GM23338 (cell line): ENCODE measurements around the gene COL1A2. TPM values are rescaled to one million over a fixed set of nuclear protein-coding genes. Genes with fewer than 3 reads are reported as not detected.

ENCODE experiments used
- ATAC-seq: fragments of 200-7000 bp; cut with Tn5 transposase; 3 replicates; pipeline ENCODE4 v1.9.1; 2020
- DNase-seq: peaks from one replicate; pipeline ENCODE4 v3.0.0-alpha.2; 2015; ENCODE audit warnings: low spot score
- H2AFZ ChIP-seq: fragments of 200-600 bp; sonication (generic); 2 replicates; pipeline ENCODE4 v1.8.0; 2016; ENCODE audit warnings: antibody characterized with exemption, mild to moderate bottlenecking, moderate library complexity
- H3F3A ChIP-seq: fragments of 200-600 bp; sonication (generic); replicated peaks from 2 replicates; pipeline ENCODE4 v1.8.0; 2017; ENCODE audit warnings: antibody characterized with exemption, mixed run types, low read depth
- H3K27ac ChIP-seq: fragments of 200-600 bp; sonication (generic); 2 replicates; pipeline ENCODE4 v1.6.1; 2016; ENCODE audit warnings: low read depth
- H3K27me3 ChIP-seq: fragments of 200-600 bp; sonication (generic); 2 replicates; pipeline ENCODE4 v1.8.0; 2016; ENCODE audit warnings: mild to moderate bottlenecking, mixed run types, moderate library complexity; ENCODE audit not compliant: insufficient read depth
- H3K36me3 ChIP-seq: fragments of 200-600 bp; sonication (generic); 2 replicates; pipeline ENCODE4 v1.8.0; 2016; ENCODE audit warnings: mild to moderate bottlenecking; ENCODE audit not compliant: insufficient read depth
- H3K4me1 ChIP-seq: fragments of 200-600 bp; sonication (generic); 2 replicates; pipeline ENCODE4 v1.8.0; 2016; ENCODE audit warnings: mild to moderate bottlenecking, moderate library complexity; ENCODE audit not compliant: insufficient read depth
- H3K4me2 ChIP-seq: fragments of 200-600 bp; sonication (generic); 2 replicates; pipeline ENCODE4 v1.7.1; 2017; ENCODE audit warnings: mixed run types
- H3K4me3 ChIP-seq: fragments of 200-600 bp; sonication (generic); 2 replicates; pipeline ENCODE4 v1.6.1; 2016; ENCODE audit warnings: mixed run types
- H3K79me2 ChIP-seq: fragments of 200-600 bp; sonication (generic); replicated peaks from 2 replicates; pipeline ENCODE4 v1.8.0; 2017; ENCODE audit warnings: mild to moderate bottlenecking; ENCODE audit not compliant: insufficient read depth
- H3K9me2 ChIP-seq: fragments of 200-600 bp; sonication (generic); 2 replicates; pipeline ENCODE4 v1.8.0; 2017; ENCODE audit not compliant: insufficient read depth
- H4K20me1 ChIP-seq: fragments of 200-600 bp; sonication (generic); replicated peaks from 2 replicates; pipeline ENCODE4 v1.8.0; 2017; ENCODE audit warnings: mild to moderate bottlenecking; ENCODE audit not compliant: insufficient read depth
- H3K27ac Mint-ChIP-seq: 2 replicates; pipeline ENCODE4 v1.8.0; 2020; ENCODE audit warnings: inconsistent platforms, mild to moderate bottlenecking, moderate library complexity, mixed read lengths
- H3K27me3 Mint-ChIP-seq: 3 replicates; pipeline ENCODE4 v1.8.0; 2022; ENCODE audit warnings: low read depth, mild to moderate bottlenecking, moderate library complexity, mixed read lengths, inconsistent platforms; ENCODE audit not compliant: insufficient read depth, poor library complexity
- H3K36me3 Mint-ChIP-seq: 3 replicates; pipeline ENCODE4 v1.8.0; 2021; ENCODE audit warnings: low read depth, mild to moderate bottlenecking, inconsistent platforms, moderate library complexity, mixed read lengths
- H3K4me1 Mint-ChIP-seq: 3 replicates; pipeline ENCODE4 v1.8.0; 2020; ENCODE audit warnings: mild to moderate bottlenecking, inconsistent platforms, mixed read lengths
- H3K4me3 Mint-ChIP-seq: 3 replicates; pipeline ENCODE4 v1.8.0; 2021; ENCODE audit warnings: moderate library complexity, mild to moderate bottlenecking, inconsistent platforms, mixed read lengths
- H3K9me3 Mint-ChIP-seq: 3 replicates; pipeline ENCODE4 v1.8.0; 2020; ENCODE audit warnings: moderate library complexity, mild to moderate bottlenecking, inconsistent platforms, mixed read lengths
- CREB1 ChIP-seq: fragments of 250-450 bp; sonication (Bioruptor Pico); IDR thresholded peaks from 2 replicates; pipeline ENCODE4 v1.5.0; 2020; ENCODE audit warnings: low read depth, mild to moderate bottlenecking, moderate library complexity
- EZH2 ChIP-seq: fragments of 200-600 bp; sonication (generic); IDR thresholded peaks from one replicate; pipeline ENCODE4 v1.8.0; 2017; ENCODE audit warnings: antibody characterized with exemption, mild to moderate bottlenecking, low read depth; ENCODE audit not compliant: unreplicated experiment
- EZH2phosphoT487 ChIP-seq: fragments of 200-600 bp; sonication (generic); IDR thresholded peaks from one replicate; pipeline ENCODE4 v1.8.1; 2018; ENCODE audit warnings: antibody characterized with exemption; ENCODE audit not compliant: unreplicated experiment
- STAT1 ChIP-seq: IDR thresholded peaks from one replicate; pipeline ENCODE4 v1.6.1; 2016; ENCODE audit warnings: antibody characterized with exemption; ENCODE audit not compliant: unreplicated experiment
- ZNF114 ChIP-seq: fragments of 250-450 bp; sonication (Bioruptor Pico); IDR thresholded peaks from 2 replicates; pipeline ENCODE4 v1.5.0; 2020; ENCODE audit warnings: mild to moderate bottlenecking, moderate library complexity
- polyA plus RNA-seq: library from polyadenylated mRNA; unstranded; fragments of >200 nt; fragmentation: Nextera tagmentation; extraction: Ambion mirVana; gene quantifications from 2 replicates; pipeline ENCODE4 v1.2.1, GENCODE V29; 2016
- total RNA-seq: library from RNA; depleted of rRNA; stranded (reverse); fragments of >200 nt; shearing (Covaris generic); gene quantifications from 2 replicates; pipeline ENCODE4 v1.2.3, GENCODE V29; 2014
- TF ChIP-seq, protein P1 (sequence below): IDR thresholded peaks from 2 replicates; pipeline ENCODE4 v1.6.1; 2016; ENCODE audit warnings: antibody characterized with exemption
- TF ChIP-seq, protein P2 (sequence below): fragments of 250-450 bp; sonication (Bioruptor Pico); IDR thresholded peaks from 2 replicates; pipeline ENCODE4 v1.5.0; 2020; ENCODE audit warnings: mild to moderate bottlenecking, moderate library complexity
- TF ChIP-seq, protein P3 (sequence below): IDR thresholded peaks from one replicate; pipeline ENCODE4 v1.6.1; 2018; ENCODE audit warnings: antibody characterized with exemption; ENCODE audit not compliant: unreplicated experiment

COL1A2 gene
- total and polyA plus RNA-seq, 2 experiments from 2014 or later, result 32.0 to 67.0 TPM

DNA sequence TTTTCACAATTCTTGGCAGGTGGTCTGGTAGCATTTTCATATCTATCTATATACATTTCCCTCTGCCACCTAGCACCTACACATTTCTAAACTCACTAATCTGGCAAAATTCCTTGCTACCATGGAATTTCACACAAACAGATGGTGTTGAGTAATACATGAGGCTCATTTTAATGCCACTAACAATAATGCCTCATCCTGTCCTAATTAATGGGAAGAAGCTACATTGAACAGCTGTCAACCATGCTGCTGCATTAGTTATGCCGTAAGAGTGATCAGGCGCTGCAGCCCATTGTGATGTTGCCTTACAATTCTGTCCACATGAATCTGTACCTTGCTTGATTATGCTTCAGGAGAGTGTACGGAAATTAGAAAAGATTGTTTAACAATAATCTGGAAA is 23.2 kb downstream of the COL1A2 start:
- Mint-ChIP-seq H3K27ac (no peak overlapping the region), H3K9me3 (no peaks in the 10 kb centered on the region), H3K36me3 (peaks cover 38% of the 10 kb centered on the region), H3K4me3 (no peak overlapping the region), H3K4me1 (peaks cover 10% of the 10 kb centered on the region; the same call in 2 of the 3 replicates), H3K27me3 (no peaks in the 10 kb centered on the region)
- H3K79me2 ChIP-seq, result no peaks in the 10 kb centered on the region
- no peaks in the 10 kb centered on the region for H3F3A ChIP-seq
- no peaks in the 10 kb centered on the region for H3K9me2 ChIP-seq
- 0 out of 2 replicates have a peak, but pooled peaks cover 5% of the 10 kb centered on the region for H4K20me1 ChIP-seq
- H3K27ac ChIP-seq, result no peak overlapping the region
- TF ChIP-seq, protein P1, sequence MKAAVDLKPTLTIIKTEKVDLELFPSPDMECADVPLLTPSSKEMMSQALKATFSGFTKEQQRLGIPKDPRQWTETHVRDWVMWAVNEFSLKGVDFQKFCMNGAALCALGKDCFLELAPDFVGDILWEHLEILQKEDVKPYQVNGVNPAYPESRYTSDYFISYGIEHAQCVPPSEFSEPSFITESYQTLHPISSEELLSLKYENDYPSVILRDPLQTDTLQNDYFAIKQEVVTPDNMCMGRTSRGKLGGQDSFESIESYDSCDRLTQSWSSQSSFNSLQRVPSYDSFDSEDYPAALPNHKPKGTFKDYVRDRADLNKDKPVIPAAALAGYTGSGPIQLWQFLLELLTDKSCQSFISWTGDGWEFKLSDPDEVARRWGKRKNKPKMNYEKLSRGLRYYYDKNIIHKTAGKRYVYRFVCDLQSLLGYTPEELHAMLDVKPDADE, result no peak
- TF ChIP-seq, protein P2, sequence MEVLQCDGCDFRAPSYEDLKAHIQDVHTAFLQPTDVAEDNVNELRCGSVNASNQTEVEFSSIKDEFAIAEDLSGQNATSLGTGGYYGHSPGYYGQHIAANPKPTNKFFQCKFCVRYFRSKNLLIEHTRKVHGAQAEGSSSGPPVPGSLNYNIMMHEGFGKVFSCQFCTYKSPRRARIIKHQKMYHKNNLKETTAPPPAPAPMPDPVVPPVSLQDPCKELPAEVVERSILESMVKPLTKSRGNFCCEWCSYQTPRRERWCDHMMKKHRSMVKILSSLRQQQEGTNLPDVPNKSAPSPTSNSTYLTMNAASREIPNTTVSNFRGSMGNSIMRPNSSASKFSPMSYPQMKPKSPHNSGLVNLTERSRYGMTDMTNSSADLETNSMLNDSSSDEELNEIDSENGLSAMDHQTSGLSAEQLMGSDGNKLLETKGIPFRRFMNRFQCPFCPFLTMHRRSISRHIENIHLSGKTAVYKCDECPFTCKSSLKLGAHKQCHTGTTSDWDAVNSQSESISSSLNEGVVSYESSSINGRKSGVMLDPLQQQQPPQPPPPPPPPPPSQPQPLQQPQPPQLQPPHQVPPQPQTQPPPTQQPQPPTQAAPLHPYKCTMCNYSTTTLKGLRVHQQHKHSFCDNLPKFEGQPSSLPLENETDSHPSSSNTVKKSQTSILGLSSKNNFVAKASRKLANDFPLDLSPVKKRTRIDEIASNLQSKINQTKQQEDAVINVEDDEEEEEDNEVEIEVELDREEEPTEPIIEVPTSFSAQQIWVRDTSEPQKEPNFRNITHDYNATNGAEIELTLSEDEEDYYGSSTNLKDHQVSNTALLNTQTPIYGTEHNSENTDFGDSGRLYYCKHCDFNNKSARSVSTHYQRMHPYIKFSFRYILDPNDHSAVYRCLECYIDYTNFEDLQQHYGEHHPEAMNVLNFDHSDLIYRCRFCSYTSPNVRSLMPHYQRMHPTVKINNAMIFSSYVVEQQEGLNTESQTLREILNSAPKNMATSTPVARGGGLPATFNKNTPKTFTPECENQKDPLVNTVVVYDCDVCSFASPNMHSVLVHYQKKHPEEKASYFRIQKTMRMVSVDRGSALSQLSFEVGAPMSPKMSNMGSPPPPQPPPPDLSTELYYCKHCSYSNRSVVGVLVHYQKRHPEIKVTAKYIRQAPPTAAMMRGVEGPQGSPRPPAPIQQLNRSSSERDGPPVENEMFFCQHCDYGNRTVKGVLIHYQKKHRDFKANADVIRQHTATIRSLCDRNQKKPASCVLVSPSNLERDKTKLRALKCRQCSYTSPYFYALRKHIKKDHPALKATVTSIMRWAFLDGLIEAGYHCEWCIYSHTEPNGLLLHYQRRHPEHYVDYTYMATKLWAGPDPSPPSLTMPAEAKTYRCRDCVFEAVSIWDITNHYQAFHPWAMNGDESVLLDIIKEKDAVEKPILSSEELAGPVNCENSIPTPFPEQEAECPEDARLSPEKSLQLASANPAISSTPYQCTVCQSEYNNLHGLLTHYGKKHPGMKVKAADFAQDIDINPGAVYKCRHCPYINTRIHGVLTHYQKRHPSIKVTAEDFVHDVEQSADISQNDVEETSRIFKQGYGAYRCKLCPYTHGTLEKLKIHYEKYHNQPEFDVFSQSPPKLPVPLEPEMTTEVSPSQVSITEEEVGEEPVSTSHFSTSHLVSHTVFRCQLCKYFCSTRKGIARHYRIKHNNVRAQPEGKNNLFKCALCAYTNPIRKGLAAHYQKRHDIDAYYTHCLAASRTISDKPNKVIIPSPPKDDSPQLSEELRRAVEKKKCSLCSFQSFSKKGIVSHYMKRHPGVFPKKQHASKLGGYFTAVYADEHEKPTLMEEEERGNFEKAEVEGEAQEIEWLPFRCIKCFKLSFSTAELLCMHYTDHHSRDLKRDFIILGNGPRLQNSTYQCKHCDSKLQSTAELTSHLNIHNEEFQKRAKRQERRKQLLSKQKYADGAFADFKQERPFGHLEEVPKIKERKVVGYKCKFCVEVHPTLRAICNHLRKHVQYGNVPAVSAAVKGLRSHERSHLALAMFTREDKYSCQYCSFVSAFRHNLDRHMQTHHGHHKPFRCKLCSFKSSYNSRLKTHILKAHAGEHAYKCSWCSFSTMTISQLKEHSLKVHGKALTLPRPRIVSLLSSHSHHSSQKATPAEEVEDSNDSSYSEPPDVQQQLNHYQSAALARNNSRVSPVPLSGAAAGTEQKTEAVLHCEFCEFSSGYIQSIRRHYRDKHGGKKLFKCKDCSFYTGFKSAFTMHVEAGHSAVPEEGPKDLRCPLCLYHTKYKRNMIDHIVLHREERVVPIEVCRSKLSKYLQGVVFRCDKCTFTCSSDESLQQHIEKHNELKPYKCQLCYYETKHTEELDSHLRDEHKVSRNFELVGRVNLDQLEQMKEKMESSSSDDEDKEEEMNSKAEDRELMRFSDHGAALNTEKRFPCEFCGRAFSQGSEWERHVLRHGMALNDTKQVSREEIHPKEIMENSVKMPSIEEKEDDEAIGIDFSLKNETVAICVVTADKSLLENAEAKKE, result no peak
- TF ChIP-seq ZNF114 (CRISPR knock-in tag), result no peak
- TF ChIP-seq EZH2, result no peak
- TF ChIP-seq EZH2phosphoT487, result no peak
- TF ChIP-seq, protein P3, sequence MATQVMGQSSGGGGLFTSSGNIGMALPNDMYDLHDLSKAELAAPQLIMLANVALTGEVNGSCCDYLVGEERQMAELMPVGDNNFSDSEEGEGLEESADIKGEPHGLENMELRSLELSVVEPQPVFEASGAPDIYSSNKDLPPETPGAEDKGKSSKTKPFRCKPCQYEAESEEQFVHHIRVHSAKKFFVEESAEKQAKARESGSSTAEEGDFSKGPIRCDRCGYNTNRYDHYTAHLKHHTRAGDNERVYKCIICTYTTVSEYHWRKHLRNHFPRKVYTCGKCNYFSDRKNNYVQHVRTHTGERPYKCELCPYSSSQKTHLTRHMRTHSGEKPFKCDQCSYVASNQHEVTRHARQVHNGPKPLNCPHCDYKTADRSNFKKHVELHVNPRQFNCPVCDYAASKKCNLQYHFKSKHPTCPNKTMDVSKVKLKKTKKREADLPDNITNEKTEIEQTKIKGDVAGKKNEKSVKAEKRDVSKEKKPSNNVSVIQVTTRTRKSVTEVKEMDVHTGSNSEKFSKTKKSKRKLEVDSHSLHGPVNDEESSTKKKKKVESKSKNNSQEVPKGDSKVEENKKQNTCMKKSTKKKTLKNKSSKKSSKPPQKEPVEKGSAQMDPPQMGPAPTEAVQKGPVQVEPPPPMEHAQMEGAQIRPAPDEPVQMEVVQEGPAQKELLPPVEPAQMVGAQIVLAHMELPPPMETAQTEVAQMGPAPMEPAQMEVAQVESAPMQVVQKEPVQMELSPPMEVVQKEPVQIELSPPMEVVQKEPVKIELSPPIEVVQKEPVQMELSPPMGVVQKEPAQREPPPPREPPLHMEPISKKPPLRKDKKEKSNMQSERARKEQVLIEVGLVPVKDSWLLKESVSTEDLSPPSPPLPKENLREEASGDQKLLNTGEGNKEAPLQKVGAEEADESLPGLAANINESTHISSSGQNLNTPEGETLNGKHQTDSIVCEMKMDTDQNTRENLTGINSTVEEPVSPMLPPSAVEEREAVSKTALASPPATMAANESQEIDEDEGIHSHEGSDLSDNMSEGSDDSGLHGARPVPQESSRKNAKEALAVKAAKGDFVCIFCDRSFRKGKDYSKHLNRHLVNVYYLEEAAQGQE, result no peak
- no peak for TF ChIP-seq STAT1
- no peak for TF ChIP-seq CREB1 (CRISPR knock-in tag)
- peaks cover 9% of the 10 kb centered on the region; the same call in 1 of the 2 replicates for H3K4me1 ChIP-seq
- peaks cover 35% of the 10 kb centered on the region for H3K36me3 ChIP-seq
- H3K4me2 ChIP-seq, result no peak overlapping the region
- no peak overlapping the region for H2AFZ ChIP-seq
- H3K27me3 ChIP-seq, result no peaks in the 10 kb centered on the region
- ATAC-seq (no peak), DNase-seq (no peak)
- no peak overlapping the region for H3K4me3 ChIP-seq
